Keratinocyte (primary cell): ENCODE measurements around the gene CXorf66. TPM values are rescaled to one million over a fixed set of nuclear protein-coding genes. Genes with fewer than 3 reads are reported as not detected.
A peak's percentile ranks its signal among the peaks of the same experiment; 100 is the strongest.

ENCODE experiments used
- DNase-seq: peaks from one replicate; pipeline ENCODE4 v3.0.0-alpha.2; 2011; ENCODE audit warnings: low read depth, missing footprints, low spot score
- FAIRE-seq: peaks from 2 replicates; lab custom pipeline; 2011; peaks lifted over from hg19 to GRCh38; lab: Jason Lieb, UNC
- H2AFZ ChIP-seq: 2 replicates; pipeline ENCODE4 v1.6.0; 2012; ENCODE audit warnings: low read length, control low read depth, inconsistent platforms; ENCODE audit not compliant: control insufficient read depth
- H3K27ac ChIP-seq: 2 replicates; pipeline ENCODE4 v1.5.1; 2011; ENCODE audit warnings: low read length; ENCODE audit not compliant: control insufficient read depth, insufficient read depth
- H3K27me3 ChIP-seq: 3 replicates; pipeline ENCODE4 v1.6.0; 2011; ENCODE audit warnings: low read length; ENCODE audit not compliant: control insufficient read depth, insufficient read depth; ENCODE audit errors: extremely low read depth
- H3K36me3 ChIP-seq, 2 experiments: 2 replicates in 1 of 2; 3 replicates in 1 of 2; pipeline ENCODE4 v1.5.1; 2011; ENCODE audit warnings: low read length in 2 of 2, mild to moderate bottlenecking in 1 of 2; ENCODE audit not compliant: control insufficient read depth in 2 of 2, insufficient read depth in 2 of 2; ENCODE audit errors: extremely low read depth in 1 of 2
- H3K4me1 ChIP-seq: 3 replicates; pipeline ENCODE4 v1.5.1; 2011; ENCODE audit warnings: low read length; ENCODE audit not compliant: control insufficient read depth, insufficient read depth; ENCODE audit errors: extremely low read depth
- H3K4me2 ChIP-seq: 3 replicates; pipeline ENCODE4 v1.6.0; 2011; ENCODE audit warnings: low read depth, low read length; ENCODE audit not compliant: control insufficient read depth, insufficient read depth; ENCODE audit errors: extremely low read depth
- H3K4me3 ChIP-seq, 3 experiments: fragments of 200-600 bp in 1 of 3; sonication (generic) in 1 of 3; 2 replicates in 2 of 3; 3 replicates in 1 of 3; pipeline ENCODE4 v1.5.1; 2011 to 2016; ENCODE audit warnings: low read length in 3 of 3, mild to moderate bottlenecking in 3 of 3, control low read depth in 2 of 3, inconsistent platforms in 1 of 3, low read depth in 1 of 3, mixed read lengths in 1 of 3, mixed run types in 1 of 3, moderate library complexity in 1 of 3; ENCODE audit not compliant: control insufficient read depth in 2 of 3, insufficient read depth in 2 of 3; ENCODE audit errors: extremely low read depth in 1 of 3
- H3K79me2 ChIP-seq: 2 replicates; pipeline ENCODE4 v1.6.0; 2012; ENCODE audit warnings: low read length; ENCODE audit not compliant: control insufficient read depth, insufficient read depth
- H3K9ac ChIP-seq: 3 replicates; pipeline ENCODE4 v1.6.0; 2011; ENCODE audit warnings: low read length; ENCODE audit not compliant: control insufficient read depth, insufficient read depth; ENCODE audit errors: extremely low read depth
- H3K9me1 ChIP-seq: 3 replicates; pipeline ENCODE4 v1.6.0; 2011; ENCODE audit warnings: low read length; ENCODE audit not compliant: control insufficient read depth, insufficient read depth; ENCODE audit errors: extremely low read depth
- H3K9me3 ChIP-seq: 2 replicates; pipeline ENCODE4 v1.5.1; 2012; ENCODE audit warnings: low read depth, low read length; ENCODE audit not compliant: control insufficient read depth
- H4K20me1 ChIP-seq: 3 replicates; pipeline ENCODE4 v1.6.0; 2011; ENCODE audit warnings: low read length; ENCODE audit not compliant: control insufficient read depth, insufficient read depth; ENCODE audit errors: extremely low read depth
- CTCF ChIP-seq, 3 experiments: IDR thresholded peaks in 1 of 3; conservative IDR thresholded peaks in 1 of 3; optimal IDR thresholded peaks in 1 of 3; 2 replicates in 2 of 3; 3 replicates in 1 of 3; pipeline versions ENCODE3 to v1.5.1; 2011; ENCODE audit warnings: low read length in 3 of 3, mild to moderate bottlenecking in 3 of 3, moderate library complexity in 2 of 3, control low read depth in 1 of 3, inconsistent platforms in 1 of 3; ENCODE audit not compliant: insufficient read depth in 2 of 3; ENCODE audit errors: extremely low read depth in 1 of 3
- EZH2 ChIP-seq: IDR thresholded peaks from one replicate; pipeline ENCODE4 v1.6.1; 2012; ENCODE audit warnings: inconsistent platforms, mild to moderate bottlenecking, low read length, moderate library complexity
- dilution Hi-C: fragments of 300-500 bp; cut with MboI; formaldehyde crosslinking; loops from one replicate; pipeline ENCODE4 v1.7.0; 2020; ENCODE audit warnings: low sequenced_read_pairs; ENCODE audit not compliant: extremely low pct_ligation_motif_present
- polyA plus RNA-seq, 5 experiments: library from polyadenylated mRNA; depleted of rRNA in 3 of 5; stranded (reverse) in 3 of 5; stranded (forward) in 1 of 5; unstranded in 1 of 5; fragments of >200 nt; gene quantifications; 1 replicate in 1 of 5; 2 replicates in 3 of 5; 3 replicates in 1 of 5; pipeline versions ENCODE4 v1.2.1 to v1.2.3, GENCODE V29; 2011 to 2012; ENCODE audit warnings: missing spikeins in 2 of 5, low read depth in 1 of 5, low replicate concordance in 1 of 5

The CXorf66 gene
- polyA plus RNA-seq, 1 donor (not counting 4 experiments of a cell fraction or from before 2014, with no cell fraction given) = not detected

DNA sequence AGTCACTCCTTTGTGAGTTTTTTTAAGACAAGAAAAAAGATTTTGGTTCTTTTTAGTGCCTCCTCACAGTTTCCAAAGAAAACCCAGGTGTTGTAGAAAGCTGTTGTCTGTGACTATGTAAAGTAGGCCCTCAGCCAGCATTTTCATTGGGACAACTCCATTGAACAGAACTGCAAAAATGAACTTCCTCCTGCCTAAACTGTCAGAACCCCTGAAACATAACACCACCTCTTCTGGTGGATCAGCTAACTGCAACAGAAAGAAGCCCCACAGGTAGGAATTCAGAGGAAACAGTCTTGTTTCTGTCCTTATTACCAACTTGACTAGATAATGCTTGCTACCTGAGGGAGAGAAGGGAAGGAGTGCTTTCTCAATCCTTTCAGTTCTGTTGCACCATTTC is 29.1 kb downstream of the CXorf66 start:
- DNase-seq = no peak
- dilution Hi-C loops = no loop called here

DNA sequence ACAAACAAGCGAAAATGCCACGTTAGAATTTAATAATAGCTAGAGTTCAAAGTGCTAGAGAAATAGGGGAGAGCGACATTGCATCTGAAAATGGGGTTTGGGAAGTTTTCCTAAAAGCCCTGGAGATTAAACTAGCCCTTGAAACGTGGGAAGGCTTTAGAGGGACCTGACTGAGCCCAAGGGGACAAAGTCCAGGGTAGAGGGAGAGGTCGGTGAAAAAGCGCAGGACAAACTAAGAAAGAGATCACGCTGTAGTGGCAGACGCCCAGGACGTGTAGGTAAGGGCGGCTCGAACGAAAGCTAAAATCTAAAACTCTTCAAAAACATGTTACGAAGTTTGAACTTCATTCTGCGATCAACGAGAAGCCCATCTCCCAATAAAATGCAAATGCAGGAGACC is 31.4 kb downstream of the CXorf66 start:
- dilution Hi-C loops = no loop called here
- Histone ChIP-seq H3K36me3 (no peaks in the 10 kb centered on the region), H3K9ac (peak overlapping the region; percentile 70), H3K79me2 (peaks cover 17% of the 10 kb centered on the region), H3K9me1 (no peaks in the 10 kb centered on the region), H3K27ac (no peak overlapping the region), H3K27me3 (no peaks in the 10 kb centered on the region), H2AFZ (peak overlapping the region; percentile 59), H3K9me3 (no peaks in the 10 kb centered on the region), H3K4me2 (peak overlapping the region; percentile 80), H4K20me1 (no peaks in the 10 kb centered on the region), H3K4me1 (no peaks in the 10 kb centered on the region), H3K4me3 (peak overlapping the region in 1 of 3 experiments; percentile 57)
- no peak for FAIRE-seq
- DNase-seq = no peak
- TF ChIP-seq CTCF (optimal IDR thresholded peaks at IDR 0.05 in 1 of 3, IDR thresholded peaks at IDR 0.05 in 1 of 3, conservative IDR thresholded peaks at IDR 0.05 in 1 of 3; ENCODE audit: extremely low read depth in 1 of 3, insufficient read depth in 2 of 3, low read length in 3 of 3) = no peak
- no peak for TF ChIP-seq EZH2

More for the DNA sequence above, 29.1 kb downstream of the CXorf66 start:
- Histone ChIP-seq H4K20me1 (no peaks in the 10 kb centered on the region), H3K36me3 (no peaks in the 10 kb centered on the region), H3K4me1 (no peaks in the 10 kb centered on the region), H3K79me2 (peaks cover 2% of the 10 kb centered on the region), H3K9me1 (no peaks in the 10 kb centered on the region), H2AFZ (no peak overlapping the region), H3K27me3 (no peaks in the 10 kb centered on the region), H3K27ac (no peak overlapping the region), H3K9ac (no peak overlapping the region), H3K4me3 (no peak overlapping the region), H3K9me3 (no peaks in the 10 kb centered on the region), H3K4me2 (no peak overlapping the region)
- no peak for FAIRE-seq
- TF ChIP-seq CTCF (optimal IDR thresholded peaks at IDR 0.05 in 1 of 3, IDR thresholded peaks at IDR 0.05 in 1 of 3, conservative IDR thresholded peaks at IDR 0.05 in 1 of 3; ENCODE audit: extremely low read depth in 1 of 3, insufficient read depth in 2 of 3, low read length in 3 of 3) (no peak), EZH2 (no peak)
